Ammon's horn (tissue), 1 donor: ENCODE data around the gene SH2D7.
"Not testable (repeated sequence)": the region's sequence is repeated elsewhere in the genome, so short reads cannot be mapped to it uniquely, and the experiment has no call there.

Source experiments
- DNase-seq: peaks from one replicate; pipeline ENCODE4 v3.0.0-alpha.2; 2016; ENCODE audit warnings: low spot score

The SH2D7 gene

DNA sequence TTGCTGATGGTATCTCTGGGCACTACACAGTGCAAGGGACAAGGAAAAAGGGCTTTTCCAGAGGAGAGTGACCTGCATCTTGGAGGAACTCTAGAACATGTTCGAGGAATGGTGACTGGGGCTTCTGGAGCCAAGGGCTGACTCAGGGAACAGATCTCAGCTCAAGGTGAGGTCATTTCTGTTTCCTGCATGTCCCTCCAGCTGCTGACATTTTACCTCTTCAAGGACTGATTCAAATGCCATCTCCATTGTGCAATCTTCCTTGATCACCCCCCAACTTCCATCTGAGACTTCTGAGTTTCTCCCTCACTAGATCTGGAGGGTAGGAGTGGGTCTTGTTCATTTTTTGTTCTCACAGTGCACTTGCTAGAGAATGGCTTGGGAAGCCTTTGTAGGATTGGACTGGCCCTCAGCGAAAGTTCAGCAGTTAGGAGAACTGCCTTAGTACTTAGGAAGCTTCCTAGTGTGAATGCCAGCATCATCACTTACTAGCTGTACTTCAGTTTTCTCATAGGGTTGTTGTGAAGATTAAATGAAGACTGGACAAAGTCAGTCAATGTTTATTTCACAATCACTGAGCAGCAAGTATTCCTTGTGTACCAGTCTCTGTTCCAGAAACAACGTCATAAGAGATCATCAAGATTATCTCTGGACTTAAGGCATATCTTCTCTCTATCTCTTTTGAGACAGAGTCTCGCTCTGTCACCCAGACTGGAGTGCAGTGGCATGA is 54.2 kb downstream of the SH2D7 start:
- DNase-seq, result no peak

DNA sequence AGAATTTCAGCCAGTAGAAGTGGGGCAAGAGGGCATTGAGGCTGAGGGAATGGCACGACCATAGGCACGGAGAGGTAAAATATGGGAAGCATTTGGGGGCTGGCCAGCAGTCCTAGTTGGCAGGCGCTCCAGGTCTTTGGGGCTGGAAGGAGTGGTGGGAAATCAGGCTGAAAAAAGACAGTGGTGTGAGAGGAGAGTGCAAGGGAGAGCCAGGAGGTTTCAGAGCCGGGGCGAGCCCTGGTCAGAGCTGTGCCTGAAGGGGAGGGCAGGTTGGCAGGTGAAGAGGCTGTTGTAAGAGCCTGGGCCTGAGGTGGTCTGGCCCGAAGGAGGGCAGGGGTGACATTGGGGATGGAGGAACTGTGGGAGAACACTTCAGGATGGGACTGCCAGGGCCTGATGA is 55.2 kb downstream of the SH2D7 start:
- DNase-seq, result no peak

DNA sequence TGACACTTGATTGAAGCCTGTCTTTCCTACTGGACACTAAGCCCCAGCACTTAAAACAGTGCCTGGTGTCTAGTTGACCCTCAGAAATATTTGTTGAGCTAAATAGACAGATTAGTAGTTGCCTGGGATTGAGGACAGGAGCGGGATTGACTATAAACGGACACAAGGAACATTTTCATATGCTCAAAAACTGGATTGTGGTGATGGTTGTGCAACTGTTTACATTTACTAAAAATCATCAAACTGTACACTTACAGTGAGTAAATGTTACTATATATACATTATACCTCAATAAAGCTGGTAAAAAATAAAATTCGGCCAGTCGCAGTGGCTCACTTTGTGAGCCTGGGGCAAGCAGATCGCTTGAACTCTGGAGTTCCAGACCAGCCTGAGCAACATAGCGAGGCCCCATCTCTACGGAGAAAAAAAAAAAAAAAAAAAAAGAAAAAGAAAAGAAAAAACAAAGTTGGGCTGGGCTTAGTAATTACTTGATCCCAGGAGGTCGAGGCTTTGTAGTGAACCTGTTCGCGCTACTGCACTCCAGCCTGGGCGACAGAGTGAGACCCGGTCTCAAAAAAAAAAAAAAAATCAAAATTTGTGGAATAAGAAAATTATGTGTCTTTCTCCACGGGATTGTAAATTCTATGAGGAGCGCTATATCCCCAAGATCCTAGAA is 56.2 kb downstream of the SH2D7 start:
- DNase-seq, result no peak

DNA sequence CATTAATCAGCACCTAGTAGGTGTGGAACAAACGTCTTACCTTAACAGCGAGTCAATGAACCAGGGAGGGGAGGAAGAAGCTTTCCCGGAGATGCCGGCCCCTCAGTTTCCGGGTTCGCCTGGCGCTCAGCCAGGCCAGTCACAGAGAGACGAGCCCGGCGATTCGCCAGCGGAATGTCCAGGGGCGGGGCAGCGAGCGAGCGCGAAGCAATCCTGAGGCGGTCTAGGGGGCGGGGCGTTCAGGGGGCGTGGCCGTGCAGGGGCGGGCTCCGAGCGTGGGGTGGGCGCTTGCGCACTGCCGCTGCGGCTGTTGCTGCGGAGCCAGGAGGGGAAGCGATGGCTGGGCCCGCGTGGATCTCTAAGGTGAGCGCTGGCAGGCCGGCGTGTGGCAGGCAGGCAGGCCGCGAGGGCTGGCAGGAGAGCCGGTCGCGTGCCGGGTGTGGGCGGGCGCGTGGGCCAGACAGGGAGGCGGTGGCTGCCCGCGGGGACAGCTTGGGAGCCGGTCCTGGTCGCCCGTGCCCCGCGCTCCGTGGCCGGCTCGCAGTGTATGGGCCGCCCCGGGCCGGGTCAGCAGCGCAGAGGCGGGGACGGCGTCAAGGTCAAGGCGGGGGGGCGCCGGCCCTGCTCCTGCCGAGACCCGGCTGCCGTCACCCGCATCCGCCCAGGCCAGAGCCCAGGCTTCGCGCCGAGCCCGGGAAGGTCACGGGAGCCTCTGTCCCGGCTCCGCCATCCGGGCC is 56.9 kb downstream of the SH2D7 start, which contains the start of gene IDH3A:
Gene IDH3A, plus strand, starts transcription at position 295 of the 737 bp plus-strand sequence. Its CDS starts 42 bp downstream, at position 337.
- DNase-seq, result peak; percentile 99

DNA sequence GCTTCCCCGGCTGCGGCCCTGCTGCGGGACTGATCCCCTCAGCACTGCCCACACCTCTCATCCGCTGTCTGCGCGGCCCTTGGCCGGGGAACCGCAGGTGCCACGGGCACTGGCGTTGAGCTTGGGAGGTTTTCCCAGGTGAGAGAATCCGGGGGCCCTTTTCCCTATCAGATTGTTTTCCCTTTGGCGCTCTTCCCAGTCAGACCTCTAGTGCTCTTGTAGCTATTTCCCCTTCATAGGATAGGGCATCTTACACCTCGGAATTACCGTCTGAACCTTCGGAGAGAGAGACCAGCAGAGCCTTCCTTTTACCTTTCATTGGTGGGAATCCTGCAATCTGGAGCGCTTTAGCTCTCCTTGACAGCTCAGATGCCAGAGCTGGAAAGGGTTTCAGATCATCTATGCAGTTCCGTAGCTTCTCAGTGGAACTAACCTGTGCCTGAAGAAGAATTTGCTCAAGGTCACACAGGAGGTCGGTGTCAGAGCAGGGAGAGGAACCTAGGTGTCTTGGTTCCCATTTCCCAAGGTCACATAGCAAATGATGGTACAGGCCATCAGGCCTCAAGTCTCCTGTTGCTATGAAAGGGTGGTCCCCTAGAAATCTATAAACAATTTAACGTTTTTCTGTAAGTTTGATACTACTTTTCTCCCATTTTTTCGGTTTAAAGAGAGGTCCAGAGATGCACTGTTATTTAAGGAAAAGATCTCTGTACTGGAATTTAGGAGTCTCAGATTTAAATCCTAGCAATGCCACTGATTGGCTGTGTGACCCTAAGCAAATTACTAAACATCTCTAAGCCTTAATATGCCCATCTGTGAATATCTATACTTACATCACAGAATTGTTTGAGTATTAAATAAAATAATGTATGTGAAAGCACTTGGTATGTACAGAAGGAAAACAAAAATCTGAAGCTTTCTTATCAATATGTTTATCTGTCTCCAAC is 57.7 kb downstream of the SH2D7 start:
- DNase-seq, result peak; percentile 23

DNA sequence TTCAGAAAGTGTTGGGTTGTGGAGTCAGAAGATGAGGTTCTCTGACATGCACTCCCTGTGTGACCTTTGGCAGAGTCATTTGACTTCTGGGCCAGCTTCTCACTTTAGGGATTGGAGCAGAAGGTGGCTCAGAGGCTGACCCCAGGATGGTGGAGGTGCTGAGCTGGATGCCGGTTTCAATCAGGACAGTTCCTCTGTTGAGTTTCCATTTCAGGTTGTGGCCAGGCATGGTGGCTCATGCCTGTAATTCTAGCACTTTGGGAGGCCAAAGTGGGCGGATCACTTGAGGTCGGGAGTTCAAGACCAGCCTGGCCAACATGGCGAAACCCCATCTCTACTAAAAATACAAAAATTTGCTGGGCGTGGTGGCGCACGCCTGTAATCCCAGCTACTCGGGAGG is 58.7 kb downstream of the SH2D7 start:
- not testable (repeated sequence) for DNase-seq
